Stimulated activated CD8-positive, alpha-beta memory T cell treated with anti-CD3 and anti-CD28 coated beads, Interleukin-7, amount 100 ng/mL, for 4 hours (primary cell): ENCODE results near the gene CHRND.
"Not testable (repeated sequence)": the region's sequence is repeated elsewhere in the genome, so short reads cannot be mapped to it uniquely, and the experiment has no call there.

ENCODE experiments used
- DNase-seq, 2 donors: peaks; one replicate each; pipeline ENCODE4 v3.0.0-alpha.2; 2020; ENCODE audit warnings: low read depth in 2 of 2

The CHRND gene

GRCh38 chr2:232527905-232528470 is 2.0 kb downstream of the CHRND start:
- DNase-seq = no peak

- DNase-seq = no peak
Observed at GRCh38 chr2:232528746-232529460, 2.9 kb downstream of the CHRND start.

- no peak for DNase-seq
Observed at GRCh38 chr2:232529806-232530547, 4.0 kb downstream of the CHRND start.

- no peak for DNase-seq
Observed at GRCh38 chr2:232530626-232531260, 4.8 kb downstream of the CHRND start.

GRCh38 chr2:232532419-232532818 is 6.5 kb downstream of the CHRND start:
- DNase-seq = no peak

DNA sequence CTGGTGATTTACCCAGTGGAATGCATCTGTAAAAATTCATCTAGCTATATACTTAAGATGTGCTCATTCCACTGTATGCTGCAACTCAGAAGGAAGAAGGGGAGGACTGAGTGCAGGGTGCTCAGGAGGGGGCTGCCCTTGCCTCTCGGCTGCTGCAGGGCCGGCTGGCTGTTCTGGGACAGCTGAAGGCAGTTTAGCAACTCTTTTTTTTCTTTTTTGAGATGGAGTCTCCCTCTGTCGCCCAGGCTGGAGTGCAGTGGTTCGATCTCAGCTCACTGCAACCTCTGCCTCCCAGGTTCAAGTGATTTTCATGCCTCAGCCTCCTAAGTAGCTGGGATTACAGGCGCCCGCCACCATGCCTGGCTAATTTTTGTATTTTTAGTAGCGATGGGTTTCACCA is 6.9 kb downstream of the CHRND start:
- DNase-seq = not testable (repeated sequence)

DNA sequence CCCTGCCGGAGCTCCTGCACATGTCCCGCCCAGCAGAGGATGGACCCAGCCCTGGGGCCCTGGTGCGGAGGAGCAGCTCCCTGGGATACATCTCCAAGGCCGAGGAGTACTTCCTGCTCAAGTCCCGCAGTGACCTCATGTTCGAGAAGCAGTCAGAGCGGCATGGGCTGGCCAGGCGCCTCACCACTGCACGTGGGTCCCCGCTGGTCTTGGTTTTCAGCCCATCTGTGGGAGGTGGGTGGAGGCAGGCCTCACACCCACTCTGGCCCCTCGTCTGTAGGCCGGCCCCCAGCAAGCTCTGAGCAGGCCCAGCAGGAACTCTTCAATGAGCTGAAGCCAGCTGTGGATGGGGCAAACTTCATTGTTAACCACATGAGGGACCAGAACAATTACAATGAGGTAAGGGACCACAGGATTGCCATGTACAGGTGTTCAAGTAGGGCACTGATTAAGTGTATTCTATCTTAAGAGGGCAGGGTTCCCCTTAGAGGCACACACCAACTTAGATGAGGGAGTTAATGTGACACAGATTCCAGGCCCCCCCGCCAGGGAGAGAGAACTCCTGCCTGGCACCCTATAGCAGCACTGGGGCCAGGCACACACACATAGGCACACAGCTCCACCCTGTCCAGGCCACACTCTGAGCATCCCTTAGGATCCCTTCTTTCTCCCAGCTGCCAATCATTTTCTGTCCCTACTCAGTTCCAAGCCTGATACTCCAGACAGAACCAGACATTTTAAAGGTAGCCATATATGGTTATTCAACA is 8.2 kb downstream of the CHRND start:
- DNase-seq = no peak

DNA sequence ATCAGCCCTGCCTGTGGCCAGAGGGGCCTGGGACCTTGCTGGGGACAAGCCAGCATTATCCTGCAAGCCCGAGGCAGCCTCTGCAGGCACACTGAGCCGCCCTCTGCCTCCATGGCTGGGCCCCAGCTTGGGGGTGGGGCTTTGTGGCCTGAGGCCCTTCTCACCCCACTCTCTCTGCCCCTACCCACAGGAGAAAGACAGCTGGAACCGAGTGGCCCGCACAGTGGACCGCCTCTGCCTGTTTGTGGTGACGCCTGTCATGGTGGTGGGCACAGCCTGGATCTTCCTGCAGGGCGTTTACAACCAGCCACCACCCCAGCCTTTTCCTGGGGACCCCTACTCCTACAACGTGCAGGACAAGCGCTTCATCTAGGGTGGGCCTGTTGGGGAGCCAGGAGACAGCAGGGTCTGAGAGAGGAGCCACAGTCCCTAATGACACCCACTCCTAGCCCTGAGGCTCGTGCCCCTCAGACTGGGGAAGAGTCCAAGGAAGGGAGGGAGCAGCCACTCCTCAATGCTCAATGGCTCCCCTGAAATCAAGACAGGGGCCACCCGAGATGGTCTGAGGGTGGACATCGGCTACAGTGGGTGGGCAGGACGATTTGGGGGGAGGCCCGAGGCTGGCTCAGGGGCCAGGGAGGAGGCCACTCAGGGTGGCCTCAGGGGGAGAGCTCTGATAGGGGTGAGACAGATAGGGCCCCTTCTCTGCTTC is 9.1 kb downstream of the CHRND start:
- DNase-seq = no peak

DNA sequence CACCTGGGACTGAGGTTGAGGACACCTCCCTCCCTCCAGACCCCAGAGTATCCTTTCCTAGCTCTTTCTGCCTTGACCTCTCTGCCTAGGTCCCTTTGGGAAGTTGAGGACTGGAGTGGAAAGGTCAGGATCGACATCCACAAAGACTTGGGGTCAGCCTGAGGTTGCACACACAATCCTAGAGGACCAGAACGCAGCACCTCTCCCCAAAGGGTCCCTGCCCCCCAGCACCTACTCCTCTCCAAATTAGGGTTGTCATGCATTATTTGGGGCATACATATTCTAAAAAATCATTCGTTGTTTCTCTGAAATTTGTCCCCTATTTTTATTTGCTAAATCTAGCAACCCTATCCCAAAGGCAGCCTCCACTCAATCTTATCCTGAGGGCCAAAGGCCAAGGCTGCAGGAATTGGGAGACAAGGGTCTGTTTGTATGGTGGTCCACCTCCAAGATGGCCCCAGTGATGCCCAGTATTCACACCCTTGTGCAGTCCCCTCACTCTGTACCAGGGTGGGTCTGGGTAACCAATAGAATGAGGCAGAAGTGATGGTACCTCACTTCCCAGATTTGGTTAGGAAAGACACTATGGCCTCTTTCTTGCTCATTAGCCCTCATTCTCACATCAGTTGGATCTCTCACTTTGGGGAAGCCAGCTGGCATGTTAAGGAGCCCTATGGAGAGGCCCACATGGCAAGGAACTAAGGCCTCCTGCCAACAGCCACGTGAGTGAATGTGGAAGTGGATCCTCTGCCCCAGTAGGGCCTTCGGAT is 10.0 kb downstream of the CHRND start:
- no peak for DNase-seq

DNA sequence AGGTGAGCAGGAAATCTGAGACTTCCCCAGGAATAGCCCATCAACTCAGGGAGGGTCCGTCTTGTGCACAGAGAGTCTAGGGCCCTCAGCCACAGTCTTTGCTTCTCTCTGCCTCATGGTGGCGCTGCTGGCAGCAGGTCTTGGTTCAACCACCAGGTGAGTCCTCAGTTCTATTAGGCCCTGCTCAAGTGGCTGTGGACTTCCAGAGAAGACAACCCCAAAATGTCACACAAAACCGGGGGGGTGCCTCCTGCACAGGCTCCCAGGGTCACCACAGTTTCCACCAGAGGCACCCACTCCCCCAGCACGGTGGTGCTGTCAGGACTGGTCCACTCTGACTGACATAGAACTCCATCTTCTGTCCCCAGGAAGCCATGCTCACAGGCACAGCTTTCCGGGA is 11.1 kb downstream of the CHRND start:
- DNase-seq = no peak

GRCh38 chr2:232537499-232537898 is 11.5 kb downstream of the CHRND start:
- DNase-seq = no peak

- DNase-seq = no peak
Observed at GRCh38 chr2:232538671-232539070, 12.7 kb downstream of the CHRND start.

DNA sequence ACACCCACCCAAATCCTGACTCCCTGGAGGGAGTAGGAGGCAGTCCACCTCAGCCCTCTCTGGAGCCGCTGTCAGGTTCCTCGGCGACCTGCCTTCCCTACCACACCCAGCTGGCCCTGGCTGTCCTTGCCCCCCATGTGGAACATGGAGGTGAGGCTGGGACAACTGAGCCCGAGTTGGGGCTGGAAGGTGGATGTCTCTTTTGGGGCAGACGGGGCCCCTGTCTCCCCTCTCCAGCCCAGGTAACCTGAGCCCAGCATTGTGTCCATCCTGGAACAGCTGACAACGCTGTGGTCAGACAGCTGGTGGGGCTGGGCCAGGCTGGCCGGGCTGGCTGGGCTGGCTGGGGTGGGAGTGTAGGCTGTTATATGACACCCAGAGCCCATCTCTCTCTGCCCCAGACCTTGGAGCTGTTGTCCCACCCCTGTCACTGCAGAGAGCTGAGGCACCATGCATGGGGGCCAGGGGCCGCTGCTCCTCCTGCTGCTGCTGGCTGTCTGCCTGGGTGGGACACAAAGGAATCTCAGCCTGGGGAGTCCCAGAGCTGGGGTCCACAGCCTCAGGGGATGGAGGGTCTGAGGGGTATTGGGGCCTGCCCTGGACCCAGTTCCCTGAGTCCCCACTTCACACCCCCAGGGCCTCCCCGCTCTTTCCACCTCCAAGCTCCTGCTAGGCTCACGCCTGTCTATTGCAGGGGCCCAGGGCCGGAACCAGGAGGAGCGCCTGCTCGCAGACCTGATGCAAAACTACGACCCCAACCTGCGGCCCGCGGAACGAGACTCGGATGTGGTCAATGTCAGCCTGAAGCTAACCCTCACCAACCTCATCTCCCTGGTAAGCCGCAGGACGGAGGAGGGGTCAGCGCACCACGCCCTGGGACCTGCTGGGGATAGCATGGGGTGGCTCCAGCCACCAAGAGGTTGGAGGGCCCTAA is 13.6 kb downstream of the CHRND start, which contains the start of gene CHRNG:
Gene CHRNG, plus strand, starts transcription at position 395 of the 934 bp plus-strand sequence. Its CDS starts 56 bp downstream, at position 451.
- no peak for DNase-seq

GRCh38 chr2:232540441-232541041 is 14.6 kb downstream of the CHRND start:
- DNase-seq = no peak

- DNase-seq = no peak
Observed at GRCh38 chr2:232541195-232541960, 15.4 kb downstream of the CHRND start.

- no peak for DNase-seq
Observed at GRCh38 chr2:232541961-232542714, 16.2 kb downstream of the CHRND start.
